NCI-H526 treated with DMSO at 0.1 percent for 48 hours (cell line): Measurements from ENCODE around the gene GOLGA8T.
"Not testable (repeated sequence)": the region's sequence is repeated elsewhere in the genome, so short reads cannot be mapped to it uniquely, and the experiment has no call there.

Source experiments
- DNase-seq: peaks from one replicate; lab custom pipeline; 2025; lab: John Stamatoyannopoulos, UW

GOLGA8T gene

GRCh38 chr15:30192119-30192745, 57.4 kb downstream of the GOLGA8T start:
- not testable (repeated sequence) for DNase-seq

- not testable (repeated sequence) for DNase-seq
Measured at GRCh38 chr15:30192892-30193291, 58.0 kb downstream of the GOLGA8T start.
